NT2/D1 (cell line): ENCODE measurements around the gene TIMELESS.

Source experiments
- SUZ12 ChIP-seq: IDR thresholded peaks from 2 replicates; pipeline ENCODE4 v1.6.1; 2011; ENCODE audit not compliant: insufficient read length, insufficient read depth; ENCODE audit errors: extremely low read depth
- YY1 ChIP-seq: IDR thresholded peaks from 2 replicates; pipeline ENCODE4 v1.6.1; 2011; ENCODE audit not compliant: insufficient read length, insufficient read depth
- ZNF274 ChIP-seq: IDR thresholded peaks from 2 replicates; pipeline ENCODE4 v1.6.1; 2011; ENCODE audit warnings: mild to moderate bottlenecking, low read depth, low read length

- TF ChIP-seq SUZ12: no peak
- no peak for TF ChIP-seq ZNF274
- TF ChIP-seq YY1: no peak
These were observed 1.0 kb upstream of the TIMELESS start for GRCh38 chr12:56450241-56450640.
